ENCODE results near the gene RIPPLY1. TPM values are rescaled to one million over a fixed set of nuclear protein-coding genes. Genes with fewer than 3 reads are reported as not detected.

The RIPPLY1 gene
- total RNA-seq, 1 experiment from 2014 or later, result not detected

Other genes starting within 250 kb of the RIPPLY1 start
- not detected in 2 replicates for gene RNF128, start 176.6 kb downstream of the RIPPLY1 start, total RNA-seq (2014; rRNA removed; shearing (Covaris generic))
- not detected in 2 replicates for gene TBC1D8B, start 100.7 kb downstream of the RIPPLY1 start, total RNA-seq (2014; rRNA removed; shearing (Covaris generic))
- not detected in 2 replicates for gene CLDN2, start 17.1 kb upstream of the RIPPLY1 start, total RNA-seq (2014; rRNA removed; shearing (Covaris generic))
- gene MORC4, start 96.9 kb upstream of the RIPPLY1 start, total RNA-seq (2014; rRNA removed; shearing (Covaris generic)), result 7.3 and 9.5 TPM in 2 replicates
- 4.8 and 11.4 TPM in 2 replicates for gene RBM41, start 215.5 kb upstream of the RIPPLY1 start, total RNA-seq (2014; rRNA removed; shearing (Covaris generic))